ENCODE results near the gene EXOG.

EXOG gene, protein sequence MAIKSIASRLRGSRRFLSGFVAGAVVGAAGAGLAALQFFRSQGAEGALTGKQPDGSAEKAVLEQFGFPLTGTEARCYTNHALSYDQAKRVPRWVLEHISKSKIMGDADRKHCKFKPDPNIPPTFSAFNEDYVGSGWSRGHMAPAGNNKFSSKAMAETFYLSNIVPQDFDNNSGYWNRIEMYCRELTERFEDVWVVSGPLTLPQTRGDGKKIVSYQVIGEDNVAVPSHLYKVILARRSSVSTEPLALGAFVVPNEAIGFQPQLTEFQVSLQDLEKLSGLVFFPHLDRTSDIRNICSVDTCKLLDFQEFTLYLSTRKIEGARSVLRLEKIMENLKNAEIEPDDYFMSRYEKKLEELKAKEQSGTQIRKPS
- long read RNA-seq, donor 1, partial matches to known transcripts, result 0 of 1 reads
- long read RNA-seq, donor 1, other reads (novel, unspliced or antisense), result 0 of 1 reads
- long read RNA-seq, donor 2, partial matches to known transcripts, result 0 of 2 reads
- long read RNA-seq, donor 2, other reads (novel, unspliced or antisense), result 0 of 2 reads
- long read RNA-seq, donor 3, partial matches to known transcripts, result 0 of 1 reads
- long read RNA-seq, donor 3, other reads (novel, unspliced or antisense), result 0 of 1 reads
- long read RNA-seq, donor 4, partial matches to known transcripts, result 0 of 3 reads
- long read RNA-seq, donor 4, other reads (novel, unspliced or antisense), result 0 of 3 reads
- long read RNA-seq, donor 5, partial matches to known transcripts, result 0 of 3 reads
- long read RNA-seq, donor 5, other reads (novel, unspliced or antisense), result 0 of 3 reads
- long read RNA-seq, donor 6, partial matches to known transcripts, result 0 of 2 reads
- long read RNA-seq, donor 6, other reads (novel, unspliced or antisense), result 0 of 2 reads
- long read RNA-seq, donor 7, partial matches to known transcripts, result 0 of 4 reads
- long read RNA-seq, donor 7, other reads (novel, unspliced or antisense), result 0 of 4 reads
- long read RNA-seq, donor 8, partial matches to known transcripts, result 0 of 5 reads
- long read RNA-seq, donor 8, other reads (novel, unspliced or antisense), result 0 of 5 reads

DNA sequence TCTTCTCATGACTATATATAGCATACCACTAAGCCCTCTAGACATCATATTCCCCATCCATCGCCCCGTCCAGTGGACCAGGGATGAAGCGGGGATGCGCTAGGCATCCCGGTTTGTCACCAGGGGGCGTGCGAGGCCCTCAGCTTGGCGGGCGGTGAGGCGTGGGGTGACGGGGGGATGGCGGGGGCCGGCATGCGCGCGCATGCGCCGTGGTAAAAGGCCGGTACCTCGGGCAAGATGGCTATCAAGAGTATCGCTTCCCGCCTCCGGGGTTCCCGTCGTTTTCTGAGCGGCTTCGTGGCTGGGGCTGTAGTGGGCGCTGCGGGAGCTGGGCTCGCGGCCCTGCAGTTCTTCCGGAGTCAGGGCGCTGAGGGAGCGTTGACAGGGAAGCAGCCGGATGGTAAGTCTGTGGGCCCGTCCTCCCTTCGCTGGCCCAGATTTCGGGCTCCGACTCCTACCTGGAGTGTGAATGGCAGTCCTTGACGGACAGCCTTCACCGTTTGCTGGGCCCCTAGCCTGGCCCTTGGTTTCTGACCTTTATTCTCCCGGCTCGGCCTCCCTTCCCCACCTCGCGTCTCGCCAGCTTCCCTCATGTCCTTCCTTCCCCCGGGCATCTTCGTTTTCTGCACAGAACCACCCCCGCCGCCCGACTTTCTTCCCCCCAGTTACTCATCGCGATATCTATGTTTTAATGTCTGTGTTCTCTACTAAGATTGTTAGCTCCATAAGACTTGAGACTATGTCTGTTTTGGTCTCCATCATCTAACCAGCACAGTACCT, at the start of gene EXOG:
TSS of gene EXOG (plus strand) at position 210 of the 780 bp plus-strand sequence. CDS start at position 238, 28 bp downstream.
- DNase-seq, result peak; percentile 88

GRCh38 chr3:38446812-38447211, 49.3 kb upstream of the EXOG start:
- no peak for DNase-seq

DNA sequence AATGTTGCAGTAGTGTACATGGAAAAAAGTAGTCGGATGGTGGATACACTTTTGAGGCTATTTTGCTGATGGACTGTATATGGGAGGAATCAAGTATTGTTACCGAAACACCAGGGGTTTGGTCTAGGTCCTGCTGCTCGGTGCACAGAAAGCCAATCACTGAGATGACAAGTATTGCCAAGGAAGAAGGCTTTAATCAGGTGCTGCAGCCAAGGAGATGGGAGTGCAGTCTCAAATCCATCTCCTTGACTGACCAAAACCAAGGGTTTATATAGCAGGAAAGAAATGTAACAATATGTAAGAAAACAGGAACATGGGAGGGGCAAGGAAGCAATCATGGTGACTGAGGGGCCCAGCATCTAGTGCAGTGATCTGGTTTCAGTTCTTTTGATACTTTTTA, 45.3 kb upstream of the EXOG start:
- no peak for DNase-seq

DNA sequence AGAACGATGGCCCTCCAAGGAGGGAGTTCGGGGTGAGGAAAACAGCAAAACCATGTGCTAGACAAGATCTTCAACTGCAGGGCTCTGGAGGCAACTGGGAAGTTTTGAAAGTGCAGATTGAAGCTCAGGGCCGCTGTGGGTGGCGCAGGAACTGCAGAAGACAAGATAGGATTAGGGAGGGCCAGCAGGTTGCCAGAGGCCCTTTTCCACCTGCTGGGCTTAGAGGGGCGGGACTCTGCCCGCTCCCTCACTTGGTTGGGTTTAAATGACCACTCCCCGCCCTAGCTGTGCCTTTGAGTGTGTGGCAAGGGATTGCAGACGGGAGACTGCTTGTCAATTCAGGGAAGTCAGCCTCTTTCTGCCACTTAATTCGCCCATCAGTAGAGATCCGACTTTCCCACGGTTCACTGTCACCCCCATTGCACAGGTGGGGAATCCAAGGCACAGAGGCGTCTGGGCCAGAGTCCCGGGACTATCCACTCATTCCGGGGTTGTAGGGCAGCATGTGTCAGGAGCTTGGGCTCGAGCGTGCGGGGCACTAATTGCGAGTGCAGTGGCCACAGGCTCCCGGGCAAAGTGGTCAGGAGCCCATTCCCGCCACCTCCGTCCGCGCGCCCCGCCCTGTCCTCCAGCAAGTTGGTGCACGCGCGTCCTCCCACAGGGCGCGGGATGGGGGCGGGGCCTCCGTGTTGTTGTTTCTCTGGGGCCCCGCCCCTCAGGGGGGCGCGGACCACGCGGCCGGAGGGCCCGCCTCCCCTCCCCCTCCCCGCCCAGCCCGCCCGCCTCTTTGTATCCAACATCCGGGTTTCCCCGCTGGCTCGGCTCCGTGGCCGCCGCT, 42.8 kb upstream of the EXOG start, which contains the start of gene ACVR2B:
TSS of gene ACVR2B (plus strand) at position 816 of the 838 bp plus-strand sequence. CDS start 433 bp downstream, outside the sequence.
- peak; percentile 86 for DNase-seq

GRCh38 chr3:38453913-38454177, 42.3 kb upstream of the EXOG start:
- DNase-seq, result no peak

GRCh38 chr3:38454178-38454883, 41.8 kb upstream of the EXOG start:
- peak; percentile 78 for DNase-seq

DNA sequence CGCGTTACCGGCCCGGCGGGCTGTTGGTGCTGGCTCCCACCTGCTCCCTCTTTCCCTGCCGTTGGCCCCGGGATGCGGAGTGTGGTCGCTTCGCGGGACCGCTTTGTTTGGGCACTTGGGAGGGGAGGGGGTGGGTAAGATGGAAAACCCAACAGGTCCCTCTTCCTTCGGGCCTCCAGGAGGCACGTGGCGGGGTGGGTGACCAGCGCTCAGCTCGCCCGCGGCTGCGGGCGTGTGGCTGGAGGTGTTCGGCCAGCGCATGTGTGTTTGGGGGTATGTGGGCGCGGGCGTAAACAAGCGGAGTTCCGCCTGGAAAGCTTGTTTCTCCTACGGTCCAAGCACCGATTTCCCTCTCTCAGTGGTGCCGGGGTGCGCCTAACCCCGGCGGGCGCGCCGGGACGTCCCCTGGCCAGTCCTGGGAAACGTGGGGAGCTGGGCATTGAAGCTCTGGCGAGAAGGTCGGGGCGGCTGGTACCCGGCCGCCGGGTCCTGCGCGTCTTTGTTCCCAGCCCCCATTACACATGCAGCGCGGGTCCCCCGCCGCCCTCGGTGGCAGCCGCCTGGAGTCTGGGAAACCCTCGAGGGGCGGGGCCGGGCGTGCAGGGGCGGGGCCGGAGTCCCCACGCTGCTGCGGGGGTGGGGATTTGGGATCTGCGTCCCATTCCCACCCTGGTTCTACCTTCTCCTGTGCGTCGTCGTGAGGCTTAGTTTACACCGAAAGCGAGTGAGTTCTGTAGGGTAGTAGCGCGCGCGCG, 41.1 kb upstream of the EXOG start:
- DNase-seq, result peak; percentile 87

GRCh38 chr3:38455639-38456430, 40.3 kb upstream of the EXOG start:
- DNase-seq, result peak; percentile 78

DNA sequence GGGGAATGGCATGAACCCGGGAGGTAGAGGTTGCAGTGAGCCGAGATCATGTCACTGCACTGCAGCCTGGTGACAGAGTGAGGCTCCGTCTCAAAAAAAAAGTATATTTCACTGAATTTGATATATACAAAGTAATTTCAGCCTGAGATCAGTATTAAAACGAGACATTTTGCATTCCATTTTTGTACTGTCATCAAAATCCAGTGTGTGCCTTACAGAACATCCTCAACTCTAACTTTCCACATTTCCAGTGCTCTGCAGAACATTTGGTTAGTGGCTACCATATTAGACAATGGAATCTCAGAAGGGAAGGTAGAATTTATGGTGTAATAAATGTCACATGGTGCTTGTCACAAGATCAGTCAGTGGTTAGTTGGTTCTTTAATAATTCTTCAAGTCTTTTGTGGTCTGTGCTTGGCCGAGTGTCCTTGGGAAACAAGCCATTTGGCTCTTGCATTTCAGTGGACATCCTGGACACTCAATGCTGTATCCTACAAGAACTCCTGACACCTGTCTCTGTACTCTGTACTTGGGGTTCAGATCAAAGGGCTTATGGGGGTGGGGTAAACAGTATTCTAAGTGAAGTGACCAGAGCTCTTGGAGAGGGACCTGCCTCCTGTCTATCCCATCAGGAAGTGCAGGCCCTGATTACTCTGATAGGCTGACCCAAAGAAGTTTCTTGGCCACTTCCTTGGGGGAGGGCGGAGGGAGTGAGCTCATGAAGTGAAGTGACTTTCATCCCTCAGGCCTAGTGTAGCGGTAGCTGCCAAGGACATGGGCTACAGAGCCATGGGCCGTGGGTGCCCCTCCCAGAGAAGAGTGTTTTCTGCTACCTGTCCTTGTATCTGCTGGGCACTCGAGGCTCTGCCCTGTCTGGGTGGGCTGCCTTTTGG, 38.8 kb upstream of the EXOG start:
- no peak for DNase-seq

DNA sequence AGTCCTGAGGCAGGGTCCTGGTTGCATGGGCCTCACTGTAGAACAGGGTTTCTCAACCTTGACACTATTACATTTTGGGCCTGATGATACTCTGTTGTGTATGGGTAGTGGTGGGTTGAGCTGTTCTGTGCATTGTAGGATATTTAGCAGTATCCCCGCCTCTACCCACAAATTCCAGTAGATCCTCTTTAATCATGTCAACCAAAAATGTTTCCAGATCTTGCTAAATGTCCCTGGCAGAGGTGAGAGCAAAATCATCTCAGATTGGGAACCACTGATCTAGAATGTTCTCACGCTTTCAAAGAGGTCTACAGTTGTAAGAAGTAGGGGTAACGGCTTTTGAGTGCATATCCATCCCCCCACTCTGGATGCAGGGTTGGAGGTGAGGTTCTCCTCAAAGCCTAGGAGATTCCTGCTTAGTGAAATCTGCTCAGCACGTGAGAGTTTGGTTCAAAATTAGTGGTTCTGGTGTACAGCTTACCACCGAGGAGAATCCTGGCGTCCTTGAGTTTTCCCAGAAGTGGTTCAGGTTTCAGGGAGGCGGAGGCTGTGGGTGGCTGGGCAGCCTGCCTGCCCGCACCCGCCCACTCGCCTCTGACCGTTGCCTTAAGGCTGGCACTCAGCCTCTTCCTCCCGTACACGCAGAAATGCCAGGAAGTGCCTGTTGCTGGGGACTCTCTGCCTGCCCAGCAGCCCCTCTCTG, 37.2 kb upstream of the EXOG start:
- DNase-seq, result no peak

GRCh38 chr3:38459499-38460048, 36.6 kb upstream of the EXOG start:
- DNase-seq, result peak; percentile 26

DNA sequence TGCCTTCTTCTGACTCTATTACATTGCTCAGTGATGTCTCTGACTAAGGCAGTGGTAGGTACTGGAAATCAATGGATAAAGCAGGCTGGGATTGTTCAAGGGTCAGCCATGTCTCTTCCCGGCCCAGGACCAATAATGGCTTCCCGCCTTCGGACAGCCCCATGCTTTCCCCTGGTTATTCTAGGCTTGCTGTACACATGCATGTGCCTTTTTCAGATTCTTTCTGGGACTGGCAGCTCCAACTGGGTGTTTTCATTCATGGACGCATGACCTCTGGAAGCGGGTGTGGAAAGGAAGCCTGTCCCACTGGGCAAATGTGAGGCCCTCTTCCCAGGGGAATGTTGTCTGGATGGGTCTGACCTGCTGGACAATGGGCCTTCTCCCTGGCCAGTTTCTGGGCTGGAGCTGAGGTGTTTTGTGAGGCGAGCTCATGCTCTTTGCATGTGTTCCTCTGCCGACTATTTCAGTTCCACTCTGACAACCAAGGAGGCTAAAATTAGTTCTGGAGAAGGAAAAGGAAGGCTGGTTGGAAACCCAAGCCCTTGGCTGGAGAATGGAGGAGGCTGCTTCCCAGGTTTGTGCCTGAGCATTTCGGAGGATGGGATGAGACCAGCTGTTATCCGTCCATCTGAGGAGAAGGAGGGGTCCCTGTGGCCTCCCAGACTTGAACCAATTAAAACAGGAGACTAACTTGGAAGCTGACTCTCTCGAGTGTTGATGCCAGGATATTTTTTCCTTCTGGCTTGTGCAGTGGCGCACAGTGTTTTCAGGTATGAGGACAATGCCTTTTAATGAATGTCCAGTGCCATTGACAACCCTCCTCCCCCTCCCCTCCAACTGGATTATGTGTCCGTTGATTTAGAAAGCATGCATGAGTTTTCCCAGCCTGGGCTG, 35.5 kb upstream of the EXOG start:
- no peak for DNase-seq

GRCh38 chr3:38465588-38466154, 30.5 kb upstream of the EXOG start:
- no peak for DNase-seq

DNA sequence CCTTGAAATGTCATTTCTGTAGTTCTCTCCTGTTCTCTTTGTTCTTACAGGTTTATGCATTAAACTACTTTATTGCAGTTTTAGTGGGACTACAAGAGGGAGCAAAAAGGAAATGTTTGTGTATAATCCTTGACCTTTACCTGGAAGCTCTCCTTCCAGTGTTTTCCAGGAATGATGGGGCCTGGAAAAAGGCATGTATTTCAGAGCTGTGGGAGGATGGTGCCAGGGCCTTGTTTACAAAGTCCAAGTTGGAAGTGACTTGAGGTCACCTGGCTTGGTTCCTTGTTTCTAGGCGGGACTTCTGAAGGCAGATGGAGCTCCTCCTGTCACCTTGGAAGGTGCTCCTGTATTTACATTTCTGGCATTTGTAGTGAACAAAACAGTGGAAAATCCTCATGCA, 27.4 kb upstream of the EXOG start:
- no peak for DNase-seq

DNA sequence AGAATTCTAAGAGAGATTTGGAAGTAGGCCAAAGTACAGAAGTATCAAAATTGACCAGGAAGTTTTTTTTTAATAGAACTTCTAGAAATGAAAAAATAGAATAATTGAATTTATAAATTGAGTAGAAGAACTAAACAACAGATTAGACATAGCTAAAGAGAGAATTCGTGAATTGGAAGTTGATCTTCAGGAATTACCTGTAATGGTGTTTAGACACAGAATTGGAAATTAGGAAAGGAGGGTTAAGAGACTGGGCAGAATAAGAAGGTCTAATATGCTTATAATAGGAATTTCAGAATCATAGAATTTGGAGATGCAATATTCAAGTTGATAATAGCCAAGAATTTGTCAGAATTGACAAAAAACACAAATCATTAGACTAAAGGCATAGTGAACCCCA, 26.3 kb upstream of the EXOG start:
- no peak for DNase-seq

Measured in right kidney (tissue), 9 donors.